CD4-positive, alpha-beta T cell (primary cell): ENCODE data around the gene TEX35. TPM values are rescaled to one million over a fixed set of nuclear protein-coding genes. Genes with fewer than 3 reads are reported as not detected.

Source experiments
- ATAC-seq: fragments of 200-7000 bp; cut with Tn5 transposase; one replicate; pipeline ENCODE4 v1.10.0; 2022; ENCODE audit warnings: mild to moderate bottlenecking; ENCODE audit not compliant: poor library complexity
- CTCF ChIA-PET: fragments of 350-600 bp; sonication (Branson Sonifier 250); formaldehyde crosslinking; loops from one replicate; lab custom pipeline; 2021; ENCODE audit warnings: antibody characterized with exemption, inconsistent platforms; lab: Charles Lee
- POLR2A ChIA-PET: fragments of 350-600 bp; sonication (Branson Sonifier 250); formaldehyde crosslinking; loops from one replicate; lab custom pipeline; 2021; ENCODE audit warnings: antibody characterized with exemption, inconsistent platforms; lab: Charles Lee
- DNase-seq, 14 experiments: peaks; one replicate each; pipeline ENCODE4 v3.0.0-alpha.2; 2013 to 2020; ENCODE audit warnings: mixed read lengths in 2 of 14
- H3K27ac ChIP-seq, 2 donors: one replicate each; pipeline versions ENCODE4 v1.5.1 to v1.7.0; 2013; ENCODE audit warnings: low read length in 2 of 2, low read depth in 1 of 2, mild to moderate bottlenecking in 1 of 2
- H3K27me3 ChIP-seq, 2 experiments: 1 replicate in 1 of 2; 2 replicates in 1 of 2; pipeline versions ENCODE4 v1.6.1 to v1.7.0; 2013; ENCODE audit warnings: low read length in 2 of 2, control low read depth in 1 of 2, mild to moderate bottlenecking in 1 of 2, moderate library complexity in 1 of 2; ENCODE audit not compliant: insufficient read depth in 2 of 2, control insufficient read depth in 1 of 2
- H3K36me3 ChIP-seq: one replicate; pipeline ENCODE4 v1.6.1; 2013; ENCODE audit warnings: low read length, control low read depth; ENCODE audit not compliant: insufficient read depth
- H3K4me1 ChIP-seq: one replicate; pipeline ENCODE4 v1.6.1; 2013; ENCODE audit warnings: low read length, control low read depth; ENCODE audit not compliant: insufficient read depth
- H3K4me3 ChIP-seq: one replicate; pipeline ENCODE4 v1.5.1; 2013; ENCODE audit warnings: mild to moderate bottlenecking, low read length, moderate library complexity
- H3K9me3 ChIP-seq, 2 experiments: 1 replicate in 1 of 2; 2 replicates in 1 of 2; pipeline versions ENCODE4 v1.6.1 to v1.7.0; 2013; ENCODE audit warnings: low read length in 2 of 2, mild to moderate bottlenecking in 2 of 2, control low read depth in 1 of 2, moderate library complexity in 1 of 2; ENCODE audit not compliant: control insufficient read depth in 1 of 2, insufficient read depth in 1 of 2
- H3K27ac Mint-ChIP-seq: one replicate; pipeline ENCODE4 v1.8.0; 2020; ENCODE audit warnings: mixed read lengths
- H3K27me3 Mint-ChIP-seq: one replicate; pipeline ENCODE4 v1.8.0; 2021; ENCODE audit warnings: mixed read lengths
- H3K36me3 Mint-ChIP-seq: one replicate; pipeline ENCODE4 v1.8.0; 2021; ENCODE audit warnings: low read depth, mixed read lengths
- H3K4me1 Mint-ChIP-seq: one replicate; pipeline ENCODE4 v1.8.0; 2021; ENCODE audit warnings: low read depth, mixed read lengths
- H3K4me3 Mint-ChIP-seq: one replicate; pipeline ENCODE4 v1.8.0; 2020; ENCODE audit warnings: mild to moderate bottlenecking, mixed read lengths
- H3K9me3 Mint-ChIP-seq: one replicate; pipeline ENCODE4 v1.8.0; 2020; ENCODE audit warnings: mixed read lengths
- intact Hi-C, 2 experiments: fragments of 100-400 bp; cut with DNase I in 1 of 2; cut with micrococcal nuclease in 1 of 2; formaldehyde crosslinking; loops; one replicate each; pipeline versions ENCODE4 v1.15.1 to v1.9.0; 2023 to 2025; cut with DNase I, micrococcal nuclease
- total RNA-seq, 174 experiments: library from RNA in 2 of 174; stranded (reverse) in 2 of 174; gene quantifications; one replicate each; pipeline ENCODE4 v1.2.3 and lab custom pipeline; 2021 to 2026
- TF ChIP-seq, protein P1 (sequence below): fragments of 200-600 bp; IDR thresholded peaks from one replicate; pipeline ENCODE4 v1.8.0; 2022; ENCODE audit warnings: antibody characterized with exemption, mild to moderate bottlenecking

TEX35 gene
- total RNA-seq, 2 experiments from 2014 or later = not detected

DNA sequence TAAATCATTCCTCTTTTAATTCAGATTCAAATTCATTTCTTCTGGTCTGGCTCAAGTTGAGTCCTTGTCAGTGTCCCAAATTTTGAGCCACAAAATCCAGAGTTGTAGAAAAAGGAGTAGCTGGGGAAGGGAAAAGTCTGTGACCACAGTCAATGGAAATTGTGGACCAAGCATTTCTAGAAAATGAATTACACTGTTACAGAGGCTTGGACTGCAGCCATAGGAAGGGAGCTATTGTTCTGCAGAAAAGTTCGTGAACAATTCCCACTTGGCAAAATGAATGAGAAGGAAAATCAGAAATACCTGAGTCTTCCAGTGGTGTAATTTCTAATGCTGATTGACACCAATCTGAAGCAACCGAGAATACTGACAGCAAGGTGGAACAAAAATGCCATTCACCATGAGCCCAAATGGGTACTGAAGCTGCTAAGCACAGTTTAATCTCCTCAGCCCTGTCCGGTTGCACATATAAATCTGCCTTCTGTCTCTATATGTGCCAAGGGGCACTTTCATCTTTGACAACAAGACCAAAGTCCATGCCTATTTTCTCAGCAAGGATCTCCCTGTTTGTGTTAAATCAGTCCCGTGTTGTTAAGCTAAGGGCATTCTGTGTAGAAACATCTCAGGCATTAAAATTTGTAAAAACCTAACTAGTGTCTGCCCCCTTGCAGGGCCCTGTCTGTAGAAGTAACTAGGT, 51.3 kb downstream of the TEX35 start:
- Histone ChIP-seq H3K36me3 (no peaks in the 10 kb centered on the region), H3K9me3 (no peaks in the 10 kb centered on the region), H3K27ac (no peak overlapping the region), H3K4me3 (no peak overlapping the region), H3K27me3 (no peaks in the 10 kb centered on the region), H3K4me1 (no peaks in the 10 kb centered on the region)
- H3K36me3 Mint-ChIP-seq = no peaks in the 10 kb centered on the region
- no peak overlapping the region for H3K27ac Mint-ChIP-seq
- TF ChIP-seq, protein P1, sequence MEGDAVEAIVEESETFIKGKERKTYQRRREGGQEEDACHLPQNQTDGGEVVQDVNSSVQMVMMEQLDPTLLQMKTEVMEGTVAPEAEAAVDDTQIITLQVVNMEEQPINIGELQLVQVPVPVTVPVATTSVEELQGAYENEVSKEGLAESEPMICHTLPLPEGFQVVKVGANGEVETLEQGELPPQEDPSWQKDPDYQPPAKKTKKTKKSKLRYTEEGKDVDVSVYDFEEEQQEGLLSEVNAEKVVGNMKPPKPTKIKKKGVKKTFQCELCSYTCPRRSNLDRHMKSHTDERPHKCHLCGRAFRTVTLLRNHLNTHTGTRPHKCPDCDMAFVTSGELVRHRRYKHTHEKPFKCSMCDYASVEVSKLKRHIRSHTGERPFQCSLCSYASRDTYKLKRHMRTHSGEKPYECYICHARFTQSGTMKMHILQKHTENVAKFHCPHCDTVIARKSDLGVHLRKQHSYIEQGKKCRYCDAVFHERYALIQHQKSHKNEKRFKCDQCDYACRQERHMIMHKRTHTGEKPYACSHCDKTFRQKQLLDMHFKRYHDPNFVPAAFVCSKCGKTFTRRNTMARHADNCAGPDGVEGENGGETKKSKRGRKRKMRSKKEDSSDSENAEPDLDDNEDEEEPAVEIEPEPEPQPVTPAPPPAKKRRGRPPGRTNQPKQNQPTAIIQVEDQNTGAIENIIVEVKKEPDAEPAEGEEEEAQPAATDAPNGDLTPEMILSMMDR = no peak
- ATAC-seq (no peak), DNase-seq (no peak)
- POLR2A ChIA-PET = no interaction called here
- H3K4me1 Mint-ChIP-seq = no peaks in the 10 kb centered on the region
- CTCF ChIA-PET = no interaction called here
- H3K9me3 Mint-ChIP-seq = no peaks in the 10 kb centered on the region
- no peak overlapping the region for H3K4me3 Mint-ChIP-seq
- H3K27me3 Mint-ChIP-seq = peaks cover 3% of the 10 kb centered on the region
- intact Hi-C loops = no loop called here

DNA sequence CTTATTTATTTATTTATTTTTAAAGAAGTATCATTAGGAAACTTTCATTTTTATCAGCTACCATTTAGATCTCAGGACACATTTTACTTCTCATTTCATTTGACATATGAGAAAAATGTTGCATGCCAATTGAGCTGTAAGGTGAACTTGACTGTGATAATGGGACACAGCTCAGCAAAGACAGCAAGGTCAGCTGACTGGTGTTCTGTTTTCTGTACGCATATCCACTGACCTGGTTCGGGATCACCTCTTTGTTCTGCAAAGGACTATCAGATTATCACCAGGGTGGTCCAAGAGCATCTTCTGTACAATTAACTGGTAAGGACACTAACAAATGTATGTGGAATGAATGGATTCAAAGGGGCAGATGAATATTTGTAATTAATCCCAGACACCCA, 51.9 kb downstream of the TEX35 start:
- no peaks in the 10 kb centered on the region for H3K9me3 Mint-ChIP-seq
- ChIA-PET POLR2A (no interaction called here), CTCF (no interaction called here)
- Histone ChIP-seq H3K36me3 (no peaks in the 10 kb centered on the region), H3K4me3 (no peak overlapping the region), H3K9me3 (no peaks in the 10 kb centered on the region), H3K27ac (no peak overlapping the region), H3K27me3 (no peaks in the 10 kb centered on the region), H3K4me1 (no peaks in the 10 kb centered on the region)
- no peak overlapping the region for H3K4me3 Mint-ChIP-seq
- no peak for ATAC-seq
- DNase-seq = no peak
- intact Hi-C loops = no loop called here
- H3K4me1 Mint-ChIP-seq = no peaks in the 10 kb centered on the region
- TF ChIP-seq, protein P1 = no peak
- no peak overlapping the region for H3K27ac Mint-ChIP-seq
- no peaks in the 10 kb centered on the region for H3K36me3 Mint-ChIP-seq
- peaks cover 3% of the 10 kb centered on the region for H3K27me3 Mint-ChIP-seq

DNA sequence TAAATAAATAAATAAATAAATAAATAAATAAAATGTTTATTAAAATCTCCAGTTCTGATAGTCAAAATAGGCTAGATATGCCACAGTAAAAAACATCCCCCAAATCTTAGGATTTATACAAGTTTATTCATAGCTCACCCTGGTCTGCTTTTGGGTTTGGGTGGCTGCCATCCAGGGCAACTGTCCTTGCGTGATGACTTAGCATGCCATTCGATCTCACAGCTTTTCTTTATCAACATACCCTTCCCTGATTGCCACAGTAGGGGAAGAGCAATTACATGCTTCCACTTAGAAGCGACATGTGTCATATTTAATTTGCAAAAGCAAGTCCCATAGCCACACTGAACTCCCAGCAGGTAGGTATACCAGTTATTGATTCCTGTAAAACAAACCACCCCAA, 52.7 kb downstream of the TEX35 start:
- POLR2A ChIA-PET = no interaction called here
- H3K9me3 Mint-ChIP-seq = no peaks in the 10 kb centered on the region
- H3K27me3 Mint-ChIP-seq = peaks cover 3% of the 10 kb centered on the region
- no peak overlapping the region for H3K4me3 Mint-ChIP-seq
- no peaks in the 10 kb centered on the region for H3K36me3 ChIP-seq
- H3K36me3 Mint-ChIP-seq = no peaks in the 10 kb centered on the region
- no peak overlapping the region for H3K27ac Mint-ChIP-seq
- no peak for ATAC-seq
- intact Hi-C loops = no loop called here
- TF ChIP-seq, protein P1 = no peak
- no peaks in the 10 kb centered on the region for H3K9me3 ChIP-seq
- no peaks in the 10 kb centered on the region for H3K4me1 ChIP-seq
- no peaks in the 10 kb centered on the region for H3K4me1 Mint-ChIP-seq
- no peak overlapping the region for H3K4me3 ChIP-seq
- H3K27me3 ChIP-seq = no peaks in the 10 kb centered on the region
- H3K27ac ChIP-seq = no peak overlapping the region
- CTCF ChIA-PET = no interaction called here
- no peak for DNase-seq
